Fibroblast of villous mesenchyme (primary cell): Measurements from ENCODE around the gene FIGNL2. TPM values are rescaled to one million over a fixed set of nuclear protein-coding genes. Genes with fewer than 3 reads are reported as not detected.

ENCODE experiments used
- DNase-seq: peaks from one replicate; pipeline ENCODE4 v3.0.0-alpha.2; 2010; ENCODE audit warnings: low read depth
- H3K4me3 ChIP-seq: 2 replicates; pipeline ENCODE4 v1.5.1; 2011; ENCODE audit warnings: low read depth, mild to moderate bottlenecking, low read length
- total RNA-seq: library from RNA; depleted of rRNA; stranded (reverse); fragments of >200 nt; gene quantifications from 2 replicates; pipeline ENCODE4 v1.2.3, GENCODE V29; 2012
- TF ChIP-seq, protein P1 (sequence below): IDR thresholded peaks from 2 replicates; pipeline ENCODE4 v1.5.1; 2012; ENCODE audit warnings: low read depth, mild to moderate bottlenecking, low read length; ENCODE audit not compliant: insufficient read depth

FIGNL2 gene
- total RNA-seq, 1 donor: under 0.01 TPM

DNA sequence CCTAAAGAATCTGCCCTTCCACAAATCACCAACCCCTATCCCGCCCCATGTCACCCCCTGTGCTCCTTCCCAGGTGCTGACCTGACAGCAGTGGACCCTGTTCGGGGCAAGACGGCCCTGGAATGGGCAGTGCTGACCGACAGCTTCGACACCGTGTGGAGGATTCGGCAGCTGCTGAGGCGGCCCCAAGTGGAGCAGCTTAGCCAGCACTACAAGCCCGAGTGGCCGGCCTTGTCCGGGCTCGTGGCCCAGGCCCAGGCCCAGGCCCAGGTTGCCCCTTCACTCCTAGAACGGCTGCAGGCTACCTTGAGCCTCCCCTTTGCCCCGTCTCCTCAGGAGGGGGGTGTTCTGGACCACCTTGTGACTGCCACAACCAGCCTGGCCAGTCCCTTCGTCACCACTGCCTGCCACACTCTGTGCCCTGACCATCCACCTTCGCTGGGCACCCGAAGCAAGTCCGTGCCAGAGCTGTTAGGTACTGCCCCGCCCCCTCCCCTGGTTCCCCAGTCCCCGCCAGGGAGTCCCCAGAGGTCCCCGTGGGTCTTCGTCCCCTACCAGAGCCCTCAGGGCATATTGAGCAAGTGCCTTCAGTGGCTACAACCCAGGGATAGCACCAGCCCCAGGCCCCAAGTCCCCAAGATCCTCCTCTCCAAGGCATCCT lies 42.1 kb upstream of the FIGNL2 start:
- no peak overlapping the region for H3K4me3 ChIP-seq
- TF ChIP-seq, protein P1, sequence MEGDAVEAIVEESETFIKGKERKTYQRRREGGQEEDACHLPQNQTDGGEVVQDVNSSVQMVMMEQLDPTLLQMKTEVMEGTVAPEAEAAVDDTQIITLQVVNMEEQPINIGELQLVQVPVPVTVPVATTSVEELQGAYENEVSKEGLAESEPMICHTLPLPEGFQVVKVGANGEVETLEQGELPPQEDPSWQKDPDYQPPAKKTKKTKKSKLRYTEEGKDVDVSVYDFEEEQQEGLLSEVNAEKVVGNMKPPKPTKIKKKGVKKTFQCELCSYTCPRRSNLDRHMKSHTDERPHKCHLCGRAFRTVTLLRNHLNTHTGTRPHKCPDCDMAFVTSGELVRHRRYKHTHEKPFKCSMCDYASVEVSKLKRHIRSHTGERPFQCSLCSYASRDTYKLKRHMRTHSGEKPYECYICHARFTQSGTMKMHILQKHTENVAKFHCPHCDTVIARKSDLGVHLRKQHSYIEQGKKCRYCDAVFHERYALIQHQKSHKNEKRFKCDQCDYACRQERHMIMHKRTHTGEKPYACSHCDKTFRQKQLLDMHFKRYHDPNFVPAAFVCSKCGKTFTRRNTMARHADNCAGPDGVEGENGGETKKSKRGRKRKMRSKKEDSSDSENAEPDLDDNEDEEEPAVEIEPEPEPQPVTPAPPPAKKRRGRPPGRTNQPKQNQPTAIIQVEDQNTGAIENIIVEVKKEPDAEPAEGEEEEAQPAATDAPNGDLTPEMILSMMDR: no peak
- no peak for DNase-seq

DNA sequence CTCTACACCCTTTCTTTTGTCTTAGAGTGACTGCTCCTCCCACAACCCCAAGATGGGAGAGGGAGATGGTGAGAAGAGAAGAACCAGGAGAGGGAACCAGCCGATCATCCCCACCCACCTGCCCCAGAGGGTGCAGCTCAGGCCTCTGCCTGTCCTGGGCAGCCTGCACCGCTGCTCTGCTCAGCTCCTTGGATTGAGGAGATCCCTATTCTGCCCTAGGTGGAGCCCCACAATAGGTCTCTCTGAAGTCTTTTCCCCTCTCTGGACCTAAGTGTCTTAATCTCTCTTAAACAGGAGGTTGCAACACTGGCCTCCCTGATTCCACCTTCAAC lies 41.6 kb upstream of the FIGNL2 start:
- DNase-seq: no peak
- H3K4me3 ChIP-seq: no peak overlapping the region
- TF ChIP-seq, protein P1: no peak

DNA sequence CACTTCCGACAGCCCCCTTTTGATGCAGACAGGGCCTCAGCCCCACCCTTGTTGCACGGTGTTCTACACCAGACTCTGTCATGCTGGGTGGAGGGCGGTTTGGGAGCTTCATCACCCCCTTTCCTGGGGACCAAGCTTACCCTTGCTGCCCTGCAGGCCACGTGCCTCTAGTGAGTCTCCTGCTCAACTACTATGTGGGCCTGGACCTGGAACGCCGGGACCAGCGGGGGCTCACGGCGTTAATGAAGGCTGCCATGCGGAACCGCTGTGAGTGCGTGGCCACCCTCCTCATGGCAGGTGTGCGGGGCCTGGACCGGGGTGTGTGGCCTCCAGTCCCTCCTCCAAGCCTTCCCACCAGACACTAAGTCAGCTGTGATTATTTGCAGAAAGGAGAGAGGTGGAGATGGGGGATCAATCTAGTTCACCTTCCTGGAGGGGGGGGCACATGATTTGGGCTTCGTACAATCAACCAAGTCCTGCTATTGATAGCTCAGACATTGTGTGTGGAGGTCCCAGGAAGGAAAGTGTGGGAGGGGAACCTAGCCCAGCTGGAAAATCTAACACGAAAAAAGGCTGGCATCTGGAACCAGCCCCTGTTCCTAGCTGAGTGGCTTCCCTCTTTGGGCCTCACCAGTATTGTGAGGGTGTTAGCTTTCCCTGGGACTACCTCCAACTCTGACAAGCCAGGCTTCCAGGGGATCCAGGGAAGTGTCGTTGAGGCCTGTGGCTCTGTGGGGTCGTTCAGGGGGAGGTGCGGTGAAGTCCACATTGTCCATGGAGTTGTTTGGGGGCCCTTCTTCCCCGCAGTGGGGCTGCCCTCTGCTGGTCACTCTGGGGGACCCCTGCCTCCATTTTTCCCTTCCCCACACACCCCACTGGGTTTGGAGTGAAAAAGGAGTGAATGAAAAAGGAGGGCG lies 41.0 kb upstream of the FIGNL2 start:
- TF ChIP-seq, protein P1: peak; percentile 29
- H3K4me3 ChIP-seq: no peak overlapping the region
- DNase-seq: no peak

DNA sequence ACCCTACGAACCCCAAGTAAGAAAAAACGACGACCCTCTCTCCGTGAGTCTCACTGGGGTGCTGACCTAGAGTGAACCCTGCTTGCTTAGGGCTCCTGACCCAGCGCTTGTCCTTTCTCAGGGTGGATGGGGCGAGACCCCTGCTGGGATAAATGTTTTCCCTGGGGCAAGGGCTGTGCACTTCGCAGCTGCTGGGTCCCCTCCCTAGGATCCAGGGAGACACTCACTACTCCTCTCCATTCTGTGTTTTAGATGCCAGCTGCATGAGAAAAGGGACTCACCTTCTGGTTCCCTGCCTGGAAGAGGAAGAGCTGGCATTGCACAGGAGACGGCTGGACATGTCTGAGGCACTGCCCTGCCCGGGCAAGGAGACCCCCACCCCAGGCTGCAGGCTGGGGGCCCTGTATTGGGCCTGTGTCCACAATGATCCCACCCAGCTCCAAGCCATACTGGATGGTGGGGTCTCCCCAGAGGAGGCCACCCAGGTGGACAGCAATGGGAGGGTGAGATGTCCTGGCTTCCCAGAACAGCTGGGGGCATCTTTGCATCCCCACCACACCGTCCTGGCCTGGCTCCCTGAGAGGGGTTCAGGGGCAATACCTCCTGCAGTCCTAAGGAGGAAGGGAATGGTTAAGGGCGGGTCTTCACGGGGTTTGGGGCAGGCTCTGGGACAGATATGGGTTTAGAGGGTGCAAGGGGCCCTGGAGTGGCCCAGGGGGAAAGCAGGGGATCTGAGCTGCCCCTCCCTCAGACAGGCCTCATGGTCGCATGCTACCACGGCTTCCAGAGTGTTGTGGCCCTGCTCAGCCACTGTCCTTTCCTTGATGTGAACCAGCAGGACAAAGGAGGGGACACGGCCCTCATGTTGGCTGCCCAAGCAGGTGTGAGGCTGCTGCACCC lies 40.0 kb upstream of the FIGNL2 start:
- DNase-seq: no peak
- peak overlapping the region; percentile 9 for H3K4me3 ChIP-seq
- TF ChIP-seq, protein P1: no peak

DNA sequence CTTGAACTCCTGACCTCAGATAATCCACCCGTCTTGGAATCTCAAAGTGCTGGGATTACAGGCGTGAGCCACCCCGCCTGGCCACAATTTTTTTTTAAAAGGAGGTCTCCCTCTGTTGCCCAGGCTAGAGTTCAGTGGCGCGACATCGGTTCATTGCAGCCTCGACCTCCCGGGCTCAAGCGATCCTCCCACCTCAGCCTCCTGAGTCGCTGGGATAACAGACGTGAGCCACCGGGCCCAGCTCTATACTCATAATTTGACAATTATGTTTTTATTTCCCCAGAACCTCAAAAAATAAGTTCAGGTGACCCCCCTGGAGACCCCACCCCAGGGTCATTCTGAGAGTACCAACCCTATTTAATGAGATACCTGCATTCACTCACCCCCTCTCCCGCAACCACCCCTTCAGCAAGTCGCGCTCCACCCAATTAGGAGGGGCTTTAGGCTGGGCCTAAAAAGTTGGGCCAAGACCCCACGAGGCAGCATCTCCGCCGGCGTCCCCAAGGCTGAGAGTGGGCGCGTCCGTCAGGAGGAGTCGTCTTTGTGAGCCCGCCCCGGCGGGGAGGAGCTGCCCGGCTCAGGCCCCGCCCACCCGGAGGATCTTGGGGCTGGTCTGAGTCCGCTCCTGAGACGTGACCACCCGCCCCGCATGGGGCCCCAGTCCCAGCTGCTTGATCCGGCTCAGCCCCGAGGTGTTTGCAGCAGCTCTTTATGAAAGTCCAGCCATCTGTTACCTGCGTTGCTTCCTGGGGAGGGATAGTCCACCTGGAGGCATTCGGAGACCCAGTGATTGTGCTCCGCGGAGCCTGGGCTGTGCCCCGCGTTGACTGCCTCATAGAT lies 39.2 kb upstream of the FIGNL2 start, which contains the start of gene ANKRD33:
TSS of gene ANKRD33 (plus strand) at position 628 of the 840 bp plus-strand sequence. CDS start at position 712, 84 bp downstream.
- DNase-seq: peak; percentile 41
- peak within 1 kb of the TSS; percentile 15 for H3K4me3 ChIP-seq
- TF ChIP-seq, protein P1: no peak
